IPS-15b (cell line): ENCODE data around the gene NIPBL.
"Not testable (repeated sequence)": the region's sequence is repeated elsewhere in the genome, so short reads cannot be mapped to it uniquely, and the experiment has no call there.

Experiments
- H3K27me3 ChIP-seq: one replicate; pipeline ENCODE4 v1.6.1; 2013; ENCODE audit warnings: low read length; ENCODE audit not compliant: control insufficient read depth, insufficient read depth
- H3K36me3 ChIP-seq: one replicate; pipeline ENCODE4 v1.6.1; 2013; ENCODE audit warnings: low read length; ENCODE audit not compliant: control insufficient read depth, insufficient read depth
- H3K4me1 ChIP-seq: one replicate; pipeline ENCODE4 v1.6.1; 2013; ENCODE audit warnings: mild to moderate bottlenecking, low read length; ENCODE audit not compliant: control insufficient read depth, insufficient read depth
- H3K4me3 ChIP-seq: one replicate; pipeline ENCODE4 v1.5.1; 2013; ENCODE audit warnings: low read depth, low read length
- H3K9ac ChIP-seq: one replicate; pipeline ENCODE4 v1.6.1; 2013; ENCODE audit warnings: low read depth, mild to moderate bottlenecking, low read length
- H3K9me3 ChIP-seq: one replicate; pipeline ENCODE4 v1.6.1; 2013; ENCODE audit warnings: mild to moderate bottlenecking, low read length; ENCODE audit not compliant: control insufficient read depth, insufficient read depth

Gene NIPBL

DNA sequence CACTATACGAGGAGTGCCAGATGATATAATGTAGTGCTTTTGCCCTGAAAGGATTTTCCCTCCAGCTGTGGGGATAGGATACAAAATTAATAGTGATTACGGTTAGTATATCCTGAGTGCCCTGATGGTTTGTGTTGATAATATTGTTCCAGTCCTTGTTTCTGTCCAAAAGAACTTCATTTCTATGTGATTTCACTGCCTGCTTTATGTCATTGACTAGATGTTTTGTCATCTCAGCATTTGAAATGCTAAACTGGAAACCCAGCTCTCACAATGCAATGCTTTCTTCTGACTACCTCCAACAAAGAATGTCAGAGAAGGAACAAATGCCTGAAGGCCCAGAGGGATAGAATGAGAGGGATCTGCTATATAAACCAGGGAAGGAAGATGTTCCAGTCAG, 177.8 kb downstream of the NIPBL start:
- H3K36me3 ChIP-seq = no peaks in the 10 kb centered on the region
- H3K9ac ChIP-seq = no peak overlapping the region
- H3K4me1 ChIP-seq = no peaks in the 10 kb centered on the region
- H3K9me3 ChIP-seq = no peaks in the 10 kb centered on the region
- no peaks in the 10 kb centered on the region for H3K27me3 ChIP-seq
- H3K4me3 ChIP-seq = no peak overlapping the region

DNA sequence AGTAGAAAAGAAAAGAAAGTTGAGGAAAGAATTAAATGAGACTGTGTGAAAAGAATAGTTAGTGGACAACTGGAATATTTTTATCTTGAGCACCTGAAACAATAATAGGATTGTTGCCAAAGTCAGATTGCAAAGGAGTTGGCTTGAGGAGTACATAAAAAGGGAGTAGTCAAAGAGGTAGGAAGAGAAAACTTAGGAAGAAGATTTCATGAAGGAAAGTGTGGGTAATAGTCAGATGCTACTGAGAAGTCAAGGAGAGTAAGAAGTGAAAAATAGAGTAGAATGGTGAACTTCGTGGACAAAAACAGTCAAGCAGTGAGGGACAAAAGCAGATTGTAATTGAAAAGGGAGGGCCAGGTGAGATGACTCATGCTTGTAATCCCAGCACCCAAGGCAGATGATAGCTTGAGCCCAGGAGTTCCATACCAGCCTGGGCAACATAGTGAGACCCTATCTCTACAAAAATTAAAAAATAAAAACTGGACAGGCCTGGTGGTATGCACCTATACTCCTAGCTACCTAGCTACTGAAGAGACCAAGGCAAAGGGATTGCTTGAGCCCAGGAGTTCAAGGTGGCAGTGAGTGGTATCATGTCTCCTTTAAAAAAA, 178.9 kb downstream of the NIPBL start:
- Histone ChIP-seq H3K27me3 (no peaks in the 10 kb centered on the region), H3K9me3 (no peaks in the 10 kb centered on the region), H3K4me1 (no peaks in the 10 kb centered on the region), H3K36me3 (no peaks in the 10 kb centered on the region), H3K4me3 (no peak overlapping the region), H3K9ac (no peak overlapping the region)

DNA sequence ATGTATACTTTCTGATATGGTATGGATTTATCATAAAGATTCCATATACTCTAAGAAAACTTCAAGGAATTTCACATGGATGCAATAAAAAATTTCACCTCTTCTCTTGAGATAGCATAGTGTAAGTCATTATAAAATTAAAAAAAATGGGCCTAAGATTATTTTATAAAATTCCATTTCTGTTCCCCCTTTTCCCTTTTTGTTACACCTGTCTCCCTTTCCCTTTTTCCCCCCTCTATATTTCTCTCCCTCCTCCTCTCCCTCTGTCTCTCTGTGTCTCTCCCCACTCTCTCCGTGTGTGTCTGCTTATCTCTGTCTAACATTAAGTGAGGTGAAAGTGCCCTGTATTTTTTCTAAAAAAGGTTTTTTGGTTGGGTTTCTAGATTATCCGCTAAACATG, 180.2 kb downstream of the NIPBL start:
- H3K36me3 ChIP-seq = no peaks in the 10 kb centered on the region
- H3K27me3 ChIP-seq = no peaks in the 10 kb centered on the region

DNA sequence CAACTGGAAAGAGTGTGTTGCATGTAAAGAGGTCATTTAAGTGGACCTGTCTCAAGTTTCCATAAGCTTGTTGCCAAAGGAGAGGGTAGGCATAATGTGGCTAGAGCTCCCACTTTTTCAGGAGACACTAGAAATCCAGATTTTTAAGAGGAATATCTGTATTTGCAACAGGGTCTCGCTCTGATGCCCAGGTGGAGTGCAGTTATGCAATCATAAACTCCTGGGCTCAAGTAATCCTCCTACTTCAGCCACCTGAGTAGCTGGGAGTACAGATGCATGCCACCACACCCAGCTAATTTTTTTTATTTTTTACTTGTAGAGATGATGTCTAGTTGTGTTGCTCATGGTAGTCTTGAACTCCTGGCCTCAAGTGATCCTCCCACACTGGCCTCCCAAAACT, 183.5 kb downstream of the NIPBL start:
- Histone ChIP-seq H3K9me3 (no peaks in the 10 kb centered on the region), H3K9ac (no peak overlapping the region), H3K4me3 (no peak overlapping the region), H3K27me3 (no peaks in the 10 kb centered on the region), H3K4me1 (no peaks in the 10 kb centered on the region), H3K36me3 (peaks cover 6% of the 10 kb centered on the region)

More for the DNA sequence above, 180.2 kb downstream of the NIPBL start:
- H3K4me1 ChIP-seq = no peaks in the 10 kb centered on the region
- H3K4me3 ChIP-seq = no peak overlapping the region
- H3K9ac ChIP-seq = no peak overlapping the region
- H3K9me3 ChIP-seq = no peaks in the 10 kb centered on the region

DNA sequence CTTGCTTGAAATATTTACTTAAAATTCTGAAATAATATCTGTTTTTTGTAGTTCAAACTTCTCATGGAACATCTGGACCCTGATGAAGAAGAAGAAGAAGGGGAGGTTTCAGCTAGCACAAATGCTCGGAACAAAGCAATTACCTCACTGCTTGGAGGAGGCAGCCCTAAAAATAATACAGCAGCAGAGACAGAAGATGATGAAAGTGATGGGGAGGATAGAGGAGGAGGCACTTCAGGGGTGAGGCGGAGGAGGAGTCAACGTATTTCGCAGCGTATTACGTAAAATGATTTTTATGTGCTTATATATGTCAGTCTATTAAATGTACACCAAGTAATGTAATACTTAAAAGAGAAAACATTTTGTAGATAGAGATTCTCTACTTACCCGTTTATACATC, 187.2 kb downstream of the NIPBL start:
- Histone ChIP-seq H3K9ac (no peak overlapping the region), H3K4me1 (no peaks in the 10 kb centered on the region), H3K36me3 (peaks cover 6% of the 10 kb centered on the region), H3K27me3 (no peaks in the 10 kb centered on the region), H3K9me3 (no peaks in the 10 kb centered on the region), H3K4me3 (no peak overlapping the region)

DNA sequence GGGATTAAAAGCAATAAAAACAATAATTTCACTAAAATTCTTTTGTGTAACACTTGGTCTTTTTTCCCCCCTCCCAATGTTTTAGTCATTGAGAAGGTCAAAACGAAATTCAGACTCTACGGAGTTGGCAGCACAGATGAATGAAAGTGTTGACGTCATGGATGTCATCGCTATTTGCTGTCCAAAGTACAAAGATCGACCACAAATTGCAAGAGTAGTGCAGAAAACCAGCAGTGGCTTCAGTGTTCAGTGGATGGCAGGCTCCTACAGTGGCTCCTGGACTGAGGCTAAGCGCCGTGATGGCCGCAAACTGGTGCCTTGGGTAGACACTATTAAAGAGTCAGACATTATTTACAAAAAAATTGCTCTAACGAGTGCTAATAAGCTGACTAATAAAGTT, 187.9 kb downstream of the NIPBL start:
- no peaks in the 10 kb centered on the region for H3K27me3 ChIP-seq
- H3K4me3 ChIP-seq = no peak overlapping the region
- H3K36me3 ChIP-seq = peaks cover 6% of the 10 kb centered on the region
- no peak overlapping the region for H3K9ac ChIP-seq
- no peaks in the 10 kb centered on the region for H3K9me3 ChIP-seq
- H3K4me1 ChIP-seq = no peaks in the 10 kb centered on the region

DNA sequence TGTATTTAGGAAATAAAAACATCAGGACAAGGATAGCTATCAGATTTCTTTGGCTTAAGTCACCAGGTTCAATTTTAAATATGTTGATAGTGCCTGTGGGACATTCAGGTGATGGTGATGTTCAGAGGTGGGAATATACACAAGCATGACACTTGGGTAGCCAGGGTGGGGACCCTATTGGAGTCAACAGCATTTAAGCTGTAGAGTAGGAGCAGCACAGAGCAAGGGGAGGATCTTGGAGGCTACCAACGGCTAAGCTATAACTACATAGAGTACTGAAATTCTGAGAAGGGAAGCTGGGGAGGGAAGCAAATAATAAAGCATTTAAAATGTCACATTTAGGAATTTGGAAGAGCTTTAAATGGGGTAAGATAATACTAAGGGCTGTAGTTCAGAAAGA, 194.9 kb downstream of the NIPBL start:
- Histone ChIP-seq H3K4me3 (no peak overlapping the region), H3K9ac (no peak overlapping the region), H3K36me3 (no peaks in the 10 kb centered on the region)

DNA sequence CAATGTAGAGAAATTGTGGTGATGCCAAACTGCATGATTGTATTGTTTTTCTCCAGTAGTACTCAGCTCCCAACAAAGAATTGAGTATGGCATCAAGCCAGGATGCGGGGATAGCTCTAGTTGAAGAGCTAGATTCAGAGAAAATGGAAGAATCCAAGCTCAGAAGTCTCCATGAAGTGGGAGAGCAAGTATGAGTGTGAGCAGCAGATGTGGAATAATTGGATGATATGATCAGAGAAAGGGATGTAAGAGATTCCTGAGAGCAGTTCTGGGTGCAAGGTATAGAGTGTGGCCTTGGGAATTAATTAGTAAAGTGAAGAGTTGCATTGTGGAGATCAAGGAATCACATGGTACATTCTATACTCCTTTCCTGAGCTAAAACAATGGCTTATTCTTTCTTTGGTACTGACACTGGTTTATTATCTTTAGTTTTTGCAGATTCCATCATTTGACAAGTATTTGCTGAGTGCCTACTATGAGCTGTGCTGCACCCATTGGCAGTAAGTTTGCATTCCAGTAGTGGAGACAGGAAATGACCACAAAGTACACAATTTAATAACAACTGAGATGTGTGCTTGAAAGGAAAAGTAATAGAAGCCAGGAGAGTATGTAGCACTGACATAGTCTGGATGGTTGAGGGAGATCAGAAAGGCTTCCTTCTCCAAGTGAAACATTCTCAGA, 195.5 kb downstream of the NIPBL start:
- H3K4me1 ChIP-seq = no peaks in the 10 kb centered on the region
- H3K27me3 ChIP-seq = no peaks in the 10 kb centered on the region
- H3K9me3 ChIP-seq = no peaks in the 10 kb centered on the region
- H3K36me3 ChIP-seq = no peaks in the 10 kb centered on the region
- H3K4me3 ChIP-seq = no peak overlapping the region
- H3K9ac ChIP-seq = no peak overlapping the region

More for the DNA sequence above, 194.9 kb downstream of the NIPBL start:
- no peaks in the 10 kb centered on the region for H3K9me3 ChIP-seq
- no peaks in the 10 kb centered on the region for H3K4me1 ChIP-seq
- no peaks in the 10 kb centered on the region for H3K27me3 ChIP-seq

DNA sequence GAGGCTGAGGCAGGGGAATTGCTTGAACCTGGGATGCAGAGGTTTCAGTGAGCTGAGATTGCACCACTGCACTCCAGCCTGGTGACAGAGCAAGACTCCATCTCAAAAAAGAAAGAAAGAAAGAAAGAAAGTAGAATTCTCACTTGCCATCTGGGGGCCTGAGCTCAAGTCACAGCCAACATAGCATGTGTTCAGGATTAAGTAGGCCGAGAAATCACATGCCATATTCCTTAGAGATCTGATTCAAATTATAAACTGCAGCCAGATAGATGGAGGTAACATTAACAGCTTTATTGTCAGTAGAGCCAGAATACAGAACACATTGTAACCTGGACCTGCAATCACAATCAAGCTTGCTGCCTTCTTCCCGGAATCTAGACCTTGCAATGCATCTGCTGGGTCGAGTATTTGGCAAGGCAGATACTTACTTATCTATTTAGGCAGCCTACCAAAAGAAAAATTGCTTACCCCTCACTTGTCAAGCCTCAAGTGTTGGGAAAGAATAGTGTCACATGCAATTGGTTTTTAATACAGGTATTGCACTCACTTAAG, 198.9 kb downstream of the NIPBL start:
- no peaks in the 10 kb centered on the region for H3K27me3 ChIP-seq
- H3K9ac ChIP-seq = no peak overlapping the region
- H3K4me3 ChIP-seq = no peak overlapping the region
- no peaks in the 10 kb centered on the region for H3K36me3 ChIP-seq
- no peaks in the 10 kb centered on the region for H3K4me1 ChIP-seq
- H3K9me3 ChIP-seq = no peaks in the 10 kb centered on the region

DNA sequence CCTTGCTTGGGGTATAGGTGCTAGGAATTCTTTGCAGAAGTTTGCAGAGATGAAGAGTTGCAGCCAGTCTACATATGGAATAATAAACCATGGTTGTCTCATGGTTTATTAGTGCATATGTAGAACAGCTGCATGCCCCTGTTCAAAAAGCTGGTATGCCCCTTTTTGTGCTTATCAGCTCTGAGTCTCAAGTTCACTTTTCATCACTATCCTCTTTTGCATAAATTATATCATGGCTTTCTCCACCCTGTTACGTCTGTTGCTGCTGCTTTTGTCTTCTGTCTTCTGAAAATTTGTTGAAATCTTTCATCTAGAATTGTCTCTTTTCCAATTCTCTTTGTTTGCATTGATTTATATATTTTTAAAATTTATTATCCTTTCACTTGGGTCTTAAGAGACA, 200.6 kb downstream of the NIPBL start:
- Histone ChIP-seq H3K36me3 (no peaks in the 10 kb centered on the region), H3K9ac (no peak overlapping the region), H3K4me1 (no peaks in the 10 kb centered on the region), H3K9me3 (no peaks in the 10 kb centered on the region), H3K27me3 (no peaks in the 10 kb centered on the region), H3K4me3 (no peak overlapping the region)

DNA sequence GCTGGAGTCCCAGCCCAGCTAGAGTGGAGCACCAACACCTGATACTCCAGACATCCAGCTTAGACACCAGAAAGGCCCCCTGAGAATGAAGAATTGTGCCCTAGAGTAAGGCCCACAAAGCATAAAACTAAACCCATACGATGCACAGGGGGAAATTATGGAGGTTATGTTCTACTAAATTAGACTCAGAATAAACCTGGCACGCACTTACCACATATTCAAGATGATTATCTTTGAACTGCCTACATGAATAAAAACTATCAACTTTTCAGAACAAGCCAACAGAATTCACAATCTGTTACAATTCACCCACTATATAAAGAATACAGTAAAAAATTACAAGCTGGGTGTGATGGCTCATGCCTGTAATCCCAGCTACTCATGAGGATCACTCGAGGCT, 204.1 kb downstream of the NIPBL start:
- Histone ChIP-seq H3K9me3 (no peaks in the 10 kb centered on the region), H3K4me3 (no peak overlapping the region), H3K36me3 (no peaks in the 10 kb centered on the region), H3K4me1 (no peaks in the 10 kb centered on the region), H3K9ac (no peak overlapping the region), H3K27me3 (peaks cover 19% of the 10 kb centered on the region)

DNA sequence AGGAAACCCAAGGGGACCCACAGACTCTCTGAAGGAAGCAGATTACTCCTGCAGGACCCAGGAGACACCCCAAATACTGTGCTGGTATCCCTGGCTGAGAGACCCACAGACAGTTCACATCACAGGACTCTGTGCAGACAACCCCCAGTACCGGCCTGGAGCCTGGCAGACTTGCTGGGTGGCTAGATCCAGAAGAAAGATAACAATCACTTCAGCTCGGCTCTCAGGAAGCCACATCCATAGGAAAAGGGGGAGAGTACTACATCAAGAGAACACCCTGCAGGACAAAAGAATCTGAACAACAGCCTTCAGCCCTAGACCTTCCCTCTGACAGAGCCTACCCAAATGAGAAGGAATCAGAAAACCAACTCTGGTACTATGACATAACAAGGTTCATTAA, 206.4 kb downstream of the NIPBL start:
- peaks cover 32% of the 10 kb centered on the region for H3K27me3 ChIP-seq

More for the DNA sequence above, 206.4 kb downstream of the NIPBL start:
- not testable (repeated sequence) for H3K4me3 ChIP-seq, H3K36me3 ChIP-seq, H3K4me1 ChIP-seq, H3K9me3 ChIP-seq, H3K9ac ChIP-seq
